HG03196 (cell line): ENCODE measurements around the gene AHI1.
"Not testable (repeated sequence)": the region's sequence is repeated elsewhere in the genome, so short reads cannot be mapped to it uniquely, and the experiment has no call there.

ENCODE experiments used
- ATAC-seq: cut with Tn5 transposase; IDR thresholded peaks from one replicate; pipeline ENCODE4 v1.9.1; 2021; ENCODE audit not compliant: unreplicated experiment

Gene AHI1

GRCh38 chr6:135397172-135397952, 100.2 kb downstream of the AHI1 start:
- no peak for ATAC-seq

- no peak for ATAC-seq
These were observed 102.4 kb downstream of the AHI1 start for GRCh38 chr6:135395136-135395535.

DNA sequence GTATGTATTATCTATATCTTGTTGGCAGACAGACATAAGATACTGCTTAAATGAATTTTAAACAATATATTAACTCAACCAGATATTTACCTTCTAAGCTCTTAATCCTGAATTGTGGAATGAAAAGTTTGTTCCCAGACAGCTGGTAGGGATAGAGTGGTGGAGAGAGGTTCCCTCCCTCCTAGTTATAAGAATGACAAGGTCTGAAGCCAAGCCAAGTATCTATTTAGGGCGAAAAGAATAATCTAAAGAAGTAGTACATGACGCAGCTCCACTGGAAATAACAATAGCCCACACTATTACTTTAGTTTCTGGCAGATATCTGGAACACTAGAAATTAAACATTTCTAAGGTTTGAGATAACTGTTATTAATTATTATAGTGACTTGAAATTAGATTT, 104.3 kb downstream of the AHI1 start:
- ATAC-seq, result no peak

- no peak for ATAC-seq
These were observed 107.1 kb downstream of the AHI1 start for GRCh38 chr6:135390458-135390857.

DNA sequence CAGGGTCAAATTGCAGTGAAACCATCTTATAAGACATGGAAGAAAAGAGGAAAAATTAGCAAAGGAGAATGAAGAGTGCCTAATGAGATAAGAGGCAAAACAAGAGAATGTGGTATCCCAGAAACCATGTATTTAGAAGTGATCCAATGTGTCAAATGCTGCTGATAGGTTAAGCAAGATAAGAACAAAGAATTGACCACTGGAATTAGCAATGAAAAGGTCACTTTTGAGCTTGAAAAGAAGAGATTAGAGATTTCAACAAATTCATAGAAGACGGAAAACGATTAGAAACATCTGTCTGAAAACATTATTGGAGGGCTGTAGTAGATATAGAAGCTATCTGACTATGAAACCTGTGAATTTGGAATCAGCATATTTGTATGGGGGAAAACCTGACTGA, 112.2 kb downstream of the AHI1 start:
- ATAC-seq, result no peak

GRCh38 chr6:135383766-135384165, 113.8 kb downstream of the AHI1 start:
- no peak for ATAC-seq

GRCh38 chr6:135383301-135383700, 114.2 kb downstream of the AHI1 start:
- no peak for ATAC-seq

- ATAC-seq, result peak; percentile 82
These were observed 115.3 kb downstream of the AHI1 start for GRCh38 chr6:135382182-135382628.

DNA sequence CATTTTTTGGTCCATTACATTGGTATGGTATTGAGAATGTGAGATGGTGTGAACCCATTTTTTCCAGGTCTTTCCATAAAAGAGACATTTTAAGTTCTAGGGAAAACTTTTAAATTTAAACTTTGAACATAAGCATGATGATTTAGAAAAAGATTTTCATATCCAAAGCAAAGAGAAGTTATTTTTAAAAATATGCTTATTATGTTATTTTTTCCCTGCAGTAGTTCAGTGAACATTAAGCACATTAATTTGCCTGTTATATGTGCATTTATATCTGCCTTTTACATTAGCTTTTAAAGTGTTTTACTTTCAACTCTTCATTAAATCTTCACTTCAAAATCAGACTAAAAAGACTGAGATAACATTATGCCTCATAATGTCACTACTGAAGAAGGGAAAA, 116.7 kb downstream of the AHI1 start:
- ATAC-seq, result no peak

GRCh38 chr6:135379647-135380046, 117.9 kb downstream of the AHI1 start:
- ATAC-seq, result no peak

DNA sequence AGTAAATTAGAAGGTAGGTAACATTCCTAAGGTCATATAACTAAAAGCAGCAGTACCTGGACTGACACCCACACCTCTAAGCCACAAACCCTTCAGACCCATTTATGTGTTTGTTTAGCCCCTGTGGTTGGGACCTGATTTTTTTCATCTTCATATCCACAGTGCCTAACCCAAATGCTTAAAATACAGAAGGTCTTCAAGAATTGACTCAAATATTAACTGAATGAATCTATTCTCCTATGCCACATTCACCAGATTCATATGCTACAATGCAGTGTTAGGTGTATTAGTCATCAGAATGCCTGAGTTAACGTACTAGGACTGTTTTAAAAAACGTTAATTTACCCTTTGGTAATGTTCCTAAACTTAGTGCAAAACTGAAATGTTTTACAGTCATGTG, 124.8 kb downstream of the AHI1 start:
- no peak for ATAC-seq

DNA sequence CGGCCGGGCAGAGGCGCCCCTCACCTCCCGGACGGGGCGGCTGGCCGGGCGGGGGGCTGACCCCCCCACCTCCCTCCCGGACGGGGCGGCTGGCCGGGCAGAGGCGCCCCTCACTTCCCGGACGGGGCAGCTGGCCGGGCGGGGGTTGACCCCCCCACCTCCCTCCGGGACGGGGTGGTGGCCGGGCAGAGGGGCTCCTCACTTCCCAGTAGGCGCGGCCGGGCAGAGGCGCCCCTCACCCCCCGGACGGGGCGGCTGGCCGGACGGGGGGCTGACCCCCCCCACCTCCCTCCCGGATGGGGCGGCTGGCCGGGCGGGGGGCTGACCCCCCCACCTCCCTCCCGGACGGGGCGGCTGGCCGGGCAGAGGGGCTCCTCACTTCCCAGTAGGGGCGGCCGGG, 133.9 kb downstream of the AHI1 start:
- not testable (repeated sequence) for ATAC-seq

GRCh38 chr6:135362124-135362523, 135.4 kb downstream of the AHI1 start:
- no peak for ATAC-seq

DNA sequence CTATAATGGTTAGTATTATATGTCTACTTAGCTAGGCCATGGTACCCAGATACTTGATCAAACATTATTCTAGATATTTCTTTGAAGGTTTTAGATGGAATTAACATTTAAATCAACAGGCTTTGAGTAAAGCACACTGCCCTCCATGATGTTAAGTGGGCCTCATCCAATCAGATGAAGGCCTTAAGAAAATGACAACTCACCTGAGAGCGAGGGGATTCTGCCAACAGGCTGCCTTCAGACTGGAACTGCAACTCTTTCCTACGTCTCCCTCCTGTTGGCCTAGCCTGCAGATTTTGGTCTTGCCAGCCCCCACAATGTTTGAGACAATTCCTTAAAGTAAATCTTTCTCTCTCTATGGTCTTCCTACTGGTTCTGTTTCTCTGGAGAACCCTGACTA, 137.3 kb downstream of the AHI1 start:
- ATAC-seq, result no peak

GRCh38 chr6:135358985-135359384, 138.6 kb downstream of the AHI1 start:
- ATAC-seq, result no peak

GRCh38 chr6:135358251-135358821, 139.2 kb downstream of the AHI1 start:
- no peak for ATAC-seq

DNA sequence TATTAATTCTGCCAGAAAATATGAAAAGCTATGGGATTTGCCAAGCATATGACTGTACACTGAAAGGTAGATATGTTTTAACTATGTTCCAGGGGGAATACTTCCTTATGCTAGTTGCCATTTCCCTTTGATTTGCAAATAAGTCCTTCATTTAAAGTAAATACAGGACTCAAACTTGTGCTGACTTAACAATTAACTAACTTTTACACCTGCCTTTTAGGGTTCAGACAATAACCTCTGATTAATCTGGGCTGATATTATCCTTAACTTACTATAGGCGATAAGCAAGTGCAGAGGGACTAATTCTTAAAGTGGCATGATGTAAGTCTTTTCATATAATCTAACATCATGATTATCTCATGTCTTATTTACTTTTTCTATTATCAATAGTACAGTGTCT, 143.1 kb downstream of the AHI1 start:
- no peak for ATAC-seq

GRCh38 chr6:135353113-135353512, 144.4 kb downstream of the AHI1 start:
- no peak for ATAC-seq

DNA sequence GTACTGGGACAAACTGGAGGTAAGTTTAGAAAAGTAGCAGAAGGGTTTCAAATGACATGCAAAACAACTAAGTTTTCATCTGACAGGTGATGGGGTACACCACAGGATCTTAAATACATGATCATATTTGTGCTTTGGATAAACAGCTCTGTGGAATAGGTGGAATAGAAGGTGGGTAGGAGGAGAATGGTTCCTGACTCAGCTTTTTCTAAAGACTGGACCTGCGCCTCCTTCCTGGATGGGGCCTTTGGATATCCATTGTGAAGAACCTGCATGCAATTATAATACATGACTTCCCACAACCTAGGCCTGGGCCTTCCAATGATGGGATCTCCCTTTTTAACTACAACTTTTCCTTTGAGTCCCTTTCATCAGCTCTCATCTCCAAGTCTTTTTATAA, 145.9 kb downstream of the AHI1 start:
- no peak for ATAC-seq

DNA sequence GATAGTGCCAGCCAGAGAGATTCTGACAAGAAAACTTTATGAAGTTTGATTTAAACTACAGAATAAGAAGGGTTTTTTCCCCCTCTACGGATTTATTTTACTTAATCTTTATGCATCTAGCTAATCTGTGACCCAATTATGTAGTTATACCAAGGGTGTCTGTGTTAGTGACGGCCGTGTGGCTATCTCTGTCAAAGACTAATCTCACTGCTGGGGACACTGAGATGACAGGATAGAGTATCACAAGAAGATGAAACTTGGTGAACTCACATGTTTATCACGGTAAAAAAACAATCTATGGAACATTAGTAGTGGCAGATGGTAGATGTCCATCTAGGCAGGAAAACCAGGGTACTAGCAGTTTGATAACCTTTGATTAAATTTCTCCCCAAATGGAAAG, 149.7 kb downstream of the AHI1 start:
- ATAC-seq, result no peak

DNA sequence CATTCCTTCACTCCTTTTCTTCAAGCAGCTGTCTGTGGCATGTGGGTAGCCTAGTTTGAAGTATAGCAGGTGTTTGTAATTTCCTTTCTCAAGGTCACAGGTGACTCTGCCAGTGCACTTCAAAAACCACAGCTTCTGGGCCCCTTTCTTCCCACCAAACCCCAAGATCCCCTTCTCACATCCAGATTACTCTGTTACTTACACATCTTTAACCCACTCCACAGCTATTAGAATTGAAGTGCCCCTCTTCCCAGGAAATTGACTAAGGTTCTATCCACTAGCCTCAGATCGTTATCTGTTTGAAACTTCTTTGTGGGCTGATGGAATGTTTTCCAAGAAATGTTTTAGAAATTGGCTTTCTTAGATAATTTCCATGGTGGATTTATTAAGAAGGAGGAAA, 150.8 kb downstream of the AHI1 start:
- ATAC-seq, result no peak

DNA sequence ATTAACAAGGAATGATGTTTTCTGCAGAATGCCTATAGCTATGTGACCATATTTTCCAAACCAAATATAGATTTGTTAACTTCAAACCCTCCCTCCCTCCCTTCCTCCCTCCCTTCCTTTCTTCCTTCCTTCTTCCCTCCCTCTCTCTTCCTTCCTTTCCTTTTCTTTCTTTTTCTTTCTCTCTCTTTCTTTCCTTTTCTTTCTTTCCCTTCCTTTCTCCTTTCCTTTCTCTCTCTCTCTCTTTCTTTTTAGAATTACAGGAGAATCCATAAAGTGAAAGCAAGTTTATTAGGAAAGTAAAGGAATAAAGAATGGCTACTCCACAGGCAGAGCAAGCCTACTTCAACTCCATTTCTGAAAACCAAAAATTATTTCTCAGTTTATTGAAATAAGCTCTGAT, 153.0 kb downstream of the AHI1 start:
- no peak for ATAC-seq

- not testable (repeated sequence) for ATAC-seq
These were observed 157.6 kb downstream of the AHI1 start for GRCh38 chr6:135339920-135340319.
